ENCODE results near the gene WNK3.

The WNK3 gene

GRCh38 chrX:54171091-54171490 lies 186.8 kb downstream of the WNK3 start:
- DNase-seq (ENCODE audit: low read depth in 2 of 2) = no peak

DNA sequence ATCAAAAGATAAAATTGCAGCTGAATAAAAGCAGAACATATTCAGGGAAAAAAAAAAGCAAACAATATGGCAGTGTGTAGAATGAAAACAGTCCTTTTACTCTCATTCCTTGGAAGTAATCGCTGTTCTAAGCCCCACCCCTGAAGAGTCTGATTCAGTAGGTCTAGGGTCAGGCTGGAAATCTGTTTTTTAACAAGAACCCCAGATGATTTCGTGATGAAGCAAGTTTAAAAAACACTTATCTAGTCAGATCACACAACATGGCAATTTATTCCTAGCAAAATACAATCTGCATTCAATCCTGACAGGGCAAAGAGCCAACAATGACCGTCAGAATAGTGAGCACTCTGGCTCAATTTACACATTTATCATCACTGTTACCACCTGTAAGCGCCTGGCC lies 190.9 kb downstream of the WNK3 start:
- no peak for DNase-seq (ENCODE audit: low read depth in 2 of 2)

GRCh38 chrX:54157561-54157960 lies 200.3 kb downstream of the WNK3 start:
- no peak for DNase-seq (ENCODE audit: low read depth in 2 of 2)
